Colon (tissue), 2 donors: ENCODE results near the gene BRD9.
"Not testable (repeated sequence)": the region's sequence is repeated elsewhere in the genome, so short reads cannot be mapped to it uniquely, and the experiment has no call there.

Experiments used
- FAIRE-seq: peaks from 2 replicates; lab custom pipeline; 2012; peaks lifted over from hg19 to GRCh38; lab: Jason Lieb, UNC
- donor health status: control.
- donor health status: control.

BRD9 gene

GRCh38 chr5:922436-923280 is 30.1 kb upstream of the BRD9 start:
- FAIRE-seq = no peak

DNA sequence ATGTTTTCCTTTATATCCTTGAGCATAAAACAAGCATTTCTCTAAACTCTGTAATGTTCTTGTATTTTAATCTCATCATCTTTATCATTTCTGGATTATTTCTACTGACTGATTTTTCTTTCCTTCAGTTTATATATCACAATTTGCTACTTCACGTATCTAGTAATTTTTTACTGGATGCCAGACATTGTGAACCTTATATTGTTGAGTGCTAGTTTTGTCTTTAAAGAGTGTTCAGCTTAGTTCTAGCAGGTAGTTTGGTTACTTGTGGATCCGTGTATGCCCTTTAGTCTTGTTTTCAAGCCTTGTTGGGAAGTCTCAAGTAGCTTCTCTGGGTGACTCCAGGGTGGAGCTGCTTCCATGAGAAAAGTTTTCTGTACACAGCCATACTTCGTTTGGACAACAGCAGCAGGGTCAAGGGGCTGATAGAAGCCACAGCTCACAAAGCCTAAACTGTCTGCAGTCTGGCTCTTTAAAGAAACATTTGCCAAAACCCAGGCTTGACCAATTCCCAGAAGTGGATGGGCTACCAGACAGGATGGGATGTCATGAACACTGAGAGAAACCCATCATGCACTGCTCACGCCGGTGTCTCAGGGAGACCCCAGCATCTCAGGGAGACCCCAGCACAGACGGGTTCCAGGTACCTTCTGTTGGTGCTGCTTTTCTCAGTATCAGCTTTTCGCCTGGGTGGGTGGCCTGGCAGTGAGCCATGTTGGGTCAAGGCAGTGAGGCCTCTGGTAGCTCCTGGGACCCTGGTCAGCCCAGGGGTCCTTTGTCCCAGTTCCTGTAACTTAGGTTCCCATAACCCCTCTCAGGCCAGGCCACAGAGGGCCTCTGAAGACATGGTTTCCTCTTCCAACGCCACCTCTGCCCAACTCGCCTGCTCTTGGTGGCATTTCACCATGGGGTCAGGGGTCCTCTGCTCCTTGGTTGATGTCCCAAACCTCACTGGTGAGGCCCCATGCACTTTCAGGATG is 29.1 kb upstream of the BRD9 start:
- no peak for FAIRE-seq

GRCh38 chr5:920321-920720 is 27.7 kb upstream of the BRD9 start:
- no peak for FAIRE-seq

GRCh38 chr5:919356-920000 is 26.9 kb upstream of the BRD9 start:
- FAIRE-seq = no peak

DNA sequence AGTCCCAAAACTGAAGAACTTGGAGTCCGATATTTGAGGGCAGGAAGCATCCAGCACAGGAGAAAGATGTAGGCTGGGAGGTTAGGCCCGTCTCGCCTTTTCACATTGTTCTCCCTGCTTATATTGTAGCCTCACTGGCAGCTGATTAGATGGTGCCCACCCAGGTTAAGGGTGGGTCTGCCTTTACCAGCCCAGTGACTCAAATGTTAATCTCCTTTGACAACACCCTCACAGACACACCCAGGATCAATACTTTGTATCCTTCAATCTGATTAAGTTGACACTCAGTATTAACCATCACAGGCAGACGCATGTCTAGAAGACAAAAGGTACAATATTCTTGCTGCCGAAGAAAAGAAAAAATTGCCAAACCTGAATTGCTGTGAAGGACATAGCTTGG is 26.1 kb upstream of the BRD9 start:
- not testable (repeated sequence) for FAIRE-seq

DNA sequence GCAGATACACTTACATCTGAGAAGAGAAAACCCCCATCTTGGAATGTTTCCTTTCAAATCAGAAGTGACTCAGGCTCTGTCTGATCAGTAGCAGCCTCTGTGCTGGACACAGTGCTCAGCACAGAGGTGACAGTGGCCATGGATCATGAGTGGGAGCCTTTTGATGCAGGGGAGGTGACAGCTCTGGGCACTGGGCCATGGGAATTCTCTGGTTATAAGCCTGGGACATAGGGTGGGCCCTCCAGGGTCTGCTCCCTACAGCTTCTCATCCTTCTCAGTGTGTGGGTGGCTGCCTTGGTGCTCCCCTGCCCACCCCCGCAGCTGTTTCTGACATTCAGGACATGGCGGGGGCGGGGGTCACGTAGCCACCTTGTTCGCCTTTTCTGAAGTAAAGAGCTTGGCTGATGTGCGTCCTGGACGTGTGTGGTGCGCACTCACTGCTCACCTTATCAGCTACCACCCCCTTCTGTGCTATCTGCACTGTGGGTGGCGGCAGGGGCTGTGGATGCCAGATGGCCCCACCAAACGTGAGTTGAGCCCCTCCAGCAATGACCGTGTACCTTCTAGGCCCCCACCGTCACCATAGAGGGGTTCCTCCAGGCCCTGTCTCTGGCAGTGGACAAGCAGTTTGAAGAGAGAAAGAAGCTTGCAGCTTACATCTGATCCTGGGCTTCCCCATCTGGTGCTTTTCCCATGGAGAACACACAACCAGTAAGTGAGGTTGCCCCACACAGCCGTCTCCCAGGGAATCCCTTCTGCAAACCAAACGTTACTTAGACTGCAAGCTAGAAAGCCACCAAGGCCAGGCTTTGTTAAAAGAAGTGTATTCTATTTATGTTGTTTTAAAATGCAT is 24.1 kb upstream of the BRD9 start:
- FAIRE-seq = no peak

DNA sequence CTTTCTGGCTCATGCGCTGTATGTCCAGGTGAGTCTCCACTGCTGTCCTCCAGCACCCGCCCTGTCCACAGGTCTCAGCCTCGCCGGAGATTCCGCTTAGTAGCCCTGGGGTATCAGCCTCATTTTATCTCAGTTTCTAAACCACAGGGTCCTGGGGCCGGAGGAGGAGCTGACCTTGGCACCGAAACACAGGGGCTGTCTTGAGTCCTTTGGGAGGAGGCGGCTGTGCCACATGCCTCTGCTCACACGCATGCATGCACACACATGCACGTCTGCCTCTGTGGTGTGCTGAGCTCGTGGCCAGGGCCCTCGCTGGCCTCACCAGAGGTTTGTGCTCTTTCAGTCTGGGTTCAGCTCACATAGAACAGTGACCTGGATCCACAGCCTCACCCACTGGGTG is 23.3 kb upstream of the BRD9 start:
- no peak for FAIRE-seq

DNA sequence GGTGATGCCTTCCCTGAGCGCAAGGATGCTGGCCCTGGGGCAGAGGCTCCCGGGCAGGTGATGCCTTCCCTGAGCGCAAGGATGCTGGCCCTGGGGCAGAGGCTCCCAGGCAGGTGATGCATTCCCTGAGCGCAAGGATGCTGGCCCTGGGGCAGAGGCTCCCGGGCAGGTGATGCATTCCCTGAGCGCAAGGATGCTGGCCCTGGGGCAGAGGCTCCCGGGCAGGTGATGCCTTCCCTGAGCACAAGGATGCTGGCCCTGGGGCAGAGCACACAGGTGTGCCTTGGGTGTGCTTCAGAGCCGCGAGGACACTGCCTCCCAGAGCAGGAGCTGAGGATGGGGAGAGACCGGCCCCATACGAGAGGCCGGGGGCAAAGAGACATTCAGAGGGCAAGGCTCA is 22.7 kb upstream of the BRD9 start:
- FAIRE-seq = not testable (repeated sequence)

- no peak for FAIRE-seq
These were observed 22.0 kb upstream of the BRD9 start for GRCh38 chr5:914612-915011.

- no peak for FAIRE-seq
These were observed 21.6 kb upstream of the BRD9 start for GRCh38 chr5:914174-914573.

DNA sequence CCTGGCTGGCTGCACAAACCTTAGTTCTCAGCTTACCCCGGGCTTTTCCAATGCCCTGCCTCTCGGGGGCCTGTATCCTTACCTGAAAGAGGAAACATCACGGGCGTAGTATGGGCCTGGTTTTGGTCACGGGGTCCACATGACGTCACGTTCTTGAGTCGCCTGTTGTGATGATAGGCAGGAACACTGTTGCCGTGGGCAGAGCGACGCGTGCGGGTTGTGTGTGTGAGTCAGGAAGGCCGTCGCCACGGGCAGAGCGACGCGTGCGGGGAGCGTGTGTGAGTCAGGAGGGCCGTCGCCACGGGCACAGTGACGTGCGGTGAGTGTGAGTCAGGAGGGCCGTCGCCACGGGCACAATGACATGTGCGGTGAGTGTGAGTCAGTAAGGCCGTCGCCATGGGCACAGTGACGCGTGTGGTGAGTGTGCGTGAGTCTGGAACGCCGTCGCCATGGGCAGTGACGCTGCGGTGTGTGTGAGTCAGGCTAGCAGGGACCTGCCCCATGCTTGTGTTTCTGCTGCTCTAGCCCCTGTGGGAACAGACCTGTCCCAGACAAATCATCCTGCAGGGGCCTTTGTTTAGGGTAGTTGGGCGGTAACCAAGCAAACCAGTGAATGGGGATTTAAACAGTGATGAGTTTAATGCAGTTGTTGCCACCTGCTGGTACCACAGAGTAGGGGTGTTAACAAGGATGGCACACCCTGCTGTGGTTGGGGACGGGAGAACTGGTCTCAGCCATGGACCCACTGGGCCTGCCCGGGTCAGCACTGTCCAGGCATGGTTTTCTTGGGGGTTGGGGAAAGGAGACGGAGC is 19.9 kb upstream of the BRD9 start:
- no peak for FAIRE-seq

DNA sequence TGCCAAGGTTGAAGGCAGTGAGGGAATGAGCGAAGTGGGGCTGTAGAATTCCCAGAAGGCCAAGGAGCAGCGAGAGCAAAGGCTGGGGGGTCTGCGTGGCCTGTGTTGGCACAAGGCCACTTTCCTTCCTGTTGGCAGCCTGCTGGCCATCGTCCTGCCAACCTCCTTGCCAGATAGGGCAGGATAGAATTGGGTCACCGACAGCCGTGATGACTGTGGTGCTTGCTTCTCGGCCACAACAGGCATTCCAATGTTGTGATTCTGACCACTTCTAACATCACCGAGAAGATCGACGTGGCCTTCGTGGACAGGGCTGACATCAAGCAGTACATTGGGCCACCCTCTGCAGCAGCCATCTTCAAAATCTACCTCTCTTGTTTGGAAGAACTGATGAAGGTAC is 19.0 kb upstream of the BRD9 start:
- FAIRE-seq = no peak

DNA sequence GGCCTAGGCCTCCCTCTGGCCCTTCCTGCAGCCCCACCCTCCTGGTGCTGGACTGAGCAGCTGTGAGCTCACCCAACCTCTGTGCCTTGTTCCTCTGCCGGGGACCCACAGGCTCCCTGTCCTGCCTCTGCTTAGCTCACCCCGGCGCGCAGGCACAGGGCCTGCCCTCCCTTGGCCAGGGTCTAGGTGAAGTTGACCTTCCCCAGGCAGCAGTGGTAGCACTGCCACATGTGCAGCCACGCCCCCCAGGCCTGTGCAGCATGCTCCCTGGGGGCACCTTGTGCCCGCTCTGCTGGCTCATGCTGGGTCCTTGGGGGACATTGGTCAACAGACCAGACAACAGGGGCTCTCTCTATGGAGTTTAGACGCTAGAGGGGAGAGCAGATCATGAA is 18.2 kb upstream of the BRD9 start:
- no peak for FAIRE-seq

DNA sequence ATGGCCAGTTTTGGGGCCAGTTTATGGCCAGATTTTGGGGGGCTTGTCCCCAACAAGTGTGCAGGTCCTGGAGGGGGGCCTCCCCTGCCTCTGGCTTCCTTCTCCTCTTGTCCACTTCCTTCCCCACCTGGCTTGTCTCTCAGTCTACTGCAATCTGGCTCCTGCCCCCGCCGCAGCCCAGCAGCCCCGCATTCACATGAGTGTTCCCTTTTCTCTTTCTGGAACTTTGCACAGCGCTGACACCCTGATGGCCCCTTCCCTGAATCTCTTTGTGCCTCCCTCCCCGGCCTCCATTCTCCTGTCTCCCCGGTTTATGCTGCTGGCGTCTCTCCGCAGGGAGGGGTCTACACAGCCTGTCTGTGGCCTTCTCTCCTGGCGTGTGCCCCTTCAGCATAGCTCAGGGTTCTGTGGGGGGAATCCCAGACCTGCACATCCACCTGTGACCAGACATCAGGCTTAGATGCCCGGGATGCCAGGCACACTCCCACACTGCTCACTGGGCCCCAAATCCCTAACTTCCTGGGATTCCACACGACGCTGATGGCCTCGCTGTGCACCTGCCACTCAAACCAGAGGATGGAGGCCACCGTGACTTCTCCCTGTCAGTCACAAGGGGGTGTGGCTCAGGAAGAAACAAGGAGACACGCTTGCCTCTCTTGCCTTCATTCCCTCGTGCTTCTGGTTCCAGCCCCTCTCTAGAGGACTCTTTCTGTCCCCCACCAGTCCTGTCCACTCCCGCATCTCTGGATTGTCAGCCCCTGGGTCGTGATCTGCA is 17.6 kb upstream of the BRD9 start:
- FAIRE-seq = no peak

DNA sequence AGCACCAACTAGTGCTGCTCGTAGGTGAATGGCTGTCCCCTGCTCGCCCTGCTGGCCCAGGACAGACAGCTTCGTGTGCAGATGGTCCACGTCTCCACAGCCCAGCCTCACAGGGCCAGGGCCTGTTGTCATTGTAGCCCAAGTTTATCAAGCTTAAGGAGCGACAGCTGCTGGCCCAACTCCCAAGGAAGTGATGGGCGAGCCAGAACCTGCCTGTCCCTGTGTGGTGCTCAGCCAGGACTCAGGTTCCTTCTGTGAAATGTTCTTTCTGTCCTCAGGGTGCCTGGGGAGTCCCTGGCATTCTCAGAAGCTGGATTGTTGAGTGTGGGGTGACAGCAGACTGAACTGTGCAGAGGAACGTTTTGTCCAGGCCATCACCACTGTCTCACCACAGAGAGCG is 16.5 kb upstream of the BRD9 start:
- no peak for FAIRE-seq

- no peak for FAIRE-seq
These were observed 15.6 kb upstream of the BRD9 start for GRCh38 chr5:908172-908571.

GRCh38 chr5:907366-907910 is 14.8 kb upstream of the BRD9 start:
- no peak for FAIRE-seq

DNA sequence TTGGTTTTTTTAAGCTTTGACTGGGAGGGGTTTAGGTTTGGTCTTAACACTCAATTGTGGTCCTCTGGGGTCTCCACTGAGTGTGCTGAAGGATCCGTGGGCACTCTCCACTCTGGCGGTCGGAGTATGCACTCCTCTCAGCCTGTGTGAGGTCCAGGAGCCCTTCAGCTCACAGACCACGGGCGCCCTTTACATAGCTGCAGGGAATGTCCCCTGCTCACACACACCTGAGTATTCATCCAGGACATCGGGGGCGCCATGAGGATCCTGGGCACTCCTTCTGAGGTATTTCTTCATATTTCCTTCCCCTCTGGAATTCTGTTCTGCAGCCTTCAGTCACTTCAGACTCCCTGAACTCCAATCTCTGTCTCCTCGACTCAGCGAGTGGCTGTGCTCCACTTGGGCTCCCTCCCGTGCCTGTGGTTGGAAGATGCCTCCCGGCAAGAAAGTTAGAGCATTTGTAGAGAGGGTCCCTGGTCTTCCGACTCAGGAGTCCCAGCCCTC is 12.6 kb upstream of the BRD9 start:
- no peak for FAIRE-seq

GRCh38 chr5:903756-904096 is 11.1 kb upstream of the BRD9 start:
- FAIRE-seq = no peak
